ENCODE results near the gene CELF2. TPM values are rescaled to one million over a fixed set of nuclear protein-coding genes. Genes with fewer than 3 reads are reported as not detected.

CELF2 gene
- total RNA-seq, 2 experiments from 2014 or later: 165 to 181 TPM

- no peak for DNase-seq
- H3K4me3 Mint-ChIP-seq: no peak overlapping the region
- no peaks in the 10 kb centered on the region for H3K4me1 Mint-ChIP-seq
- CTCF ChIA-PET: no interaction called here
- no peaks in the 10 kb centered on the region for H3K36me3 Mint-ChIP-seq (ENCODE audit: low read depth)
- no peaks in the 10 kb centered on the region for H3K9me3 Mint-ChIP-seq
- POLR2A ChIA-PET: no interaction called here
- no peaks in the 10 kb centered on the region for H3K27me3 Mint-ChIP-seq
- no peak overlapping the region for H3K27ac Mint-ChIP-seq
These were observed 65.4 kb downstream of the CELF2 start for GRCh38 chr10:11083051-11083450.

- no peaks in the 10 kb centered on the region for H3K9me3 Mint-ChIP-seq
- no peak overlapping the region for H3K4me3 Mint-ChIP-seq
- H3K4me1 Mint-ChIP-seq: no peaks in the 10 kb centered on the region
- ChIA-PET CTCF (interaction anchor here (1.0 to 1.3 kb wide), 3 partner anchors 10 to 32 kb away, joined by 3 read pairs; no protein-coding TSS in a partner anchor), POLR2A (no interaction called here)
- no peak overlapping the region for H3K27ac Mint-ChIP-seq
- H3K27me3 Mint-ChIP-seq: no peaks in the 10 kb centered on the region
- no peak for DNase-seq
- H3K36me3 Mint-ChIP-seq (ENCODE audit: low read depth): no peaks in the 10 kb centered on the region
These were observed 67.9 kb downstream of the CELF2 start for GRCh38 chr10:11085545-11085944.

- no peak overlapping the region for H3K27ac Mint-ChIP-seq
- no peaks in the 10 kb centered on the region for H3K27me3 Mint-ChIP-seq
- CTCF ChIA-PET: interaction anchor here (1.0 to 1.3 kb wide), 3 partner anchors 10 to 31 kb away, joined by 3 read pairs; no protein-coding TSS in a partner anchor
- H3K4me3 Mint-ChIP-seq: no peak overlapping the region
- H3K36me3 Mint-ChIP-seq (ENCODE audit: low read depth): no peaks in the 10 kb centered on the region
- H3K4me1 Mint-ChIP-seq: no peaks in the 10 kb centered on the region
- H3K9me3 Mint-ChIP-seq: no peaks in the 10 kb centered on the region
- POLR2A ChIA-PET: no interaction called here
- no peak for DNase-seq
These were observed 68.6 kb downstream of the CELF2 start for GRCh38 chr10:11086177-11086840.

GRCh38 chr10:11087372-11087771, 69.7 kb downstream of the CELF2 start:
- CTCF ChIA-PET: no interaction called here
- no peak overlapping the region for H3K4me3 Mint-ChIP-seq
- POLR2A ChIA-PET: no interaction called here
- DNase-seq: no peak
- H3K9me3 Mint-ChIP-seq: peaks cover 2% of the 10 kb centered on the region
- no peak overlapping the region for H3K27ac Mint-ChIP-seq
- H3K36me3 Mint-ChIP-seq (ENCODE audit: low read depth): no peaks in the 10 kb centered on the region
- H3K27me3 Mint-ChIP-seq: no peaks in the 10 kb centered on the region
- H3K4me1 Mint-ChIP-seq: peaks cover 3% of the 10 kb centered on the region

- POLR2A ChIA-PET: no interaction called here
- DNase-seq: no peak
- Mint-ChIP-seq H3K9me3 (peaks cover 2% of the 10 kb centered on the region), H3K36me3 (ENCODE audit: low read depth) (no peaks in the 10 kb centered on the region), H3K4me1 (peaks cover 3% of the 10 kb centered on the region), H3K27me3 (no peaks in the 10 kb centered on the region), H3K27ac (no peak overlapping the region), H3K4me3 (no peak overlapping the region)
- CTCF ChIA-PET: interaction anchor here (0.7 kb wide), 1 partner anchor 66 kb away, joined by 3 read pairs; no protein-coding TSS in a partner anchor
These were observed 71.0 kb downstream of the CELF2 start for GRCh38 chr10:11088709-11089108.

GRCh38 chr10:11089272-11089671, 71.6 kb downstream of the CELF2 start:
- Mint-ChIP-seq H3K36me3 (ENCODE audit: low read depth) (no peaks in the 10 kb centered on the region), H3K4me1 (peaks cover 3% of the 10 kb centered on the region), H3K27ac (no peak overlapping the region), H3K9me3 (peaks cover 2% of the 10 kb centered on the region), H3K27me3 (no peaks in the 10 kb centered on the region), H3K4me3 (no peak overlapping the region)
- ChIA-PET POLR2A (no interaction called here), CTCF (no interaction called here)
- no peak for DNase-seq

- no peak overlapping the region for H3K4me3 Mint-ChIP-seq
- H3K4me1 Mint-ChIP-seq: peaks cover 3% of the 10 kb centered on the region
- no peaks in the 10 kb centered on the region for H3K36me3 Mint-ChIP-seq (ENCODE audit: low read depth)
- H3K27ac Mint-ChIP-seq: no peak overlapping the region
- DNase-seq: no peak
- ChIA-PET POLR2A (no interaction called here), CTCF (interaction anchor here (2.7 kb wide), 1 partner anchor 14 kb away, joined by 8 read pairs; no protein-coding TSS in a partner anchor)
- H3K9me3 Mint-ChIP-seq: peaks cover 2% of the 10 kb centered on the region
- H3K27me3 Mint-ChIP-seq: no peaks in the 10 kb centered on the region
These were observed 73.9 kb downstream of the CELF2 start for GRCh38 chr10:11091517-11092102.

GRCh38 chr10:11093771-11094736, 76.4 kb downstream of the CELF2 start:
- Mint-ChIP-seq H3K27ac (no peak overlapping the region), H3K36me3 (ENCODE audit: low read depth) (peaks cover 4% of the 10 kb centered on the region), H3K27me3 (no peaks in the 10 kb centered on the region), H3K4me3 (no peak overlapping the region), H3K9me3 (peaks cover 2% of the 10 kb centered on the region), H3K4me1 (peaks cover 3% of the 10 kb centered on the region)
- POLR2A ChIA-PET: interaction anchor here (0.7 kb wide), 2 partner anchors 21 to 177 kb away, joined by 3 to 4 read pairs; no protein-coding TSS in a partner anchor
- no peak for DNase-seq
- CTCF ChIA-PET: interaction anchor here (2.7 kb wide), 1 partner anchor 12 kb away, joined by 8 read pairs; no protein-coding TSS in a partner anchor

GRCh38 chr10:11095374-11095801, 77.7 kb downstream of the CELF2 start:
- ChIA-PET POLR2A (no interaction called here), CTCF (interaction anchor here (0.8 to 1.1 kb wide), 2 partner anchors 26 to 55 kb away, joined by 3 read pairs; no protein-coding TSS in a partner anchor)
- peaks cover 3% of the 10 kb centered on the region for H3K4me1 Mint-ChIP-seq
- peaks cover 2% of the 10 kb centered on the region for H3K9me3 Mint-ChIP-seq
- peaks cover 4% of the 10 kb centered on the region for H3K36me3 Mint-ChIP-seq (ENCODE audit: low read depth)
- no peak for DNase-seq
- H3K4me3 Mint-ChIP-seq: no peak overlapping the region
- H3K27ac Mint-ChIP-seq: no peak overlapping the region
- no peaks in the 10 kb centered on the region for H3K27me3 Mint-ChIP-seq

- ChIA-PET POLR2A (no interaction called here), CTCF (interaction anchor here (0.6 to 1.1 kb wide), 2 partner anchors 27 to 73 kb away, joined by 3 to 5 read pairs; no protein-coding TSS in a partner anchor)
- peaks cover 3% of the 10 kb centered on the region for H3K4me1 Mint-ChIP-seq
- H3K36me3 Mint-ChIP-seq (ENCODE audit: low read depth): peaks cover 4% of the 10 kb centered on the region
- H3K27ac Mint-ChIP-seq: no peak overlapping the region
- DNase-seq: no peak
- H3K9me3 Mint-ChIP-seq: peaks cover 2% of the 10 kb centered on the region
- H3K27me3 Mint-ChIP-seq: peaks cover 3% of the 10 kb centered on the region
- no peak overlapping the region for H3K4me3 Mint-ChIP-seq
These were observed 78.8 kb downstream of the CELF2 start for GRCh38 chr10:11096422-11096821.

GRCh38 chr10:11097686-11098085, 80.0 kb downstream of the CELF2 start:
- POLR2A ChIA-PET: no interaction called here
- Mint-ChIP-seq H3K9me3 (no peaks in the 10 kb centered on the region), H3K27me3 (peaks cover 5% of the 10 kb centered on the region), H3K4me1 (no peaks in the 10 kb centered on the region), H3K36me3 (ENCODE audit: low read depth) (peaks cover 4% of the 10 kb centered on the region), H3K27ac (no peak overlapping the region), H3K4me3 (no peak overlapping the region)
- CTCF ChIA-PET: interaction anchor here (1.1 kb wide), 1 partner anchor 12 kb away, joined by 3 read pairs; no protein-coding TSS in a partner anchor
- no peak for DNase-seq

GRCh38 chr10:11098666-11099065, 81.0 kb downstream of the CELF2 start:
- POLR2A ChIA-PET: no interaction called here
- peaks cover 8% of the 10 kb centered on the region for H3K27me3 Mint-ChIP-seq
- H3K36me3 Mint-ChIP-seq (ENCODE audit: low read depth): peaks cover 7% of the 10 kb centered on the region
- H3K4me3 Mint-ChIP-seq: no peak overlapping the region
- H3K27ac Mint-ChIP-seq: no peak overlapping the region
- no peak for DNase-seq
- no peaks in the 10 kb centered on the region for H3K9me3 Mint-ChIP-seq
- CTCF ChIA-PET: interaction anchor here (1.1 kb wide), 1 partner anchor 11 kb away, joined by 3 read pairs; no protein-coding TSS in a partner anchor
- peaks cover 2% of the 10 kb centered on the region for H3K4me1 Mint-ChIP-seq
